Ascending aorta (tissue), 2 donors: ENCODE data around the gene DPH6. TPM values are rescaled to one million over a fixed set of nuclear protein-coding genes. Genes with fewer than 3 reads are reported as not detected.
A peak's percentile ranks its signal among the peaks of the same experiment; 100 is the strongest.

Experiments used
- DNase-seq, 2 donors: peaks; one replicate each; pipeline ENCODE4 v3.0.0-alpha.2; 2019; ENCODE audit warnings: low spot score in 2 of 2
- H3K27ac ChIP-seq, 2 donors: fragments of 200-600 bp; sonication (generic); one replicate each; pipeline ENCODE4 v1.5.1; 2016 to 2017; ENCODE audit warnings: mild to moderate bottlenecking in 1 of 2
- H3K27me3 ChIP-seq: fragments of 200-600 bp; sonication (generic); one replicate; pipeline ENCODE4 v1.5.1; 2017
- H3K36me3 ChIP-seq, 2 donors: fragments of 200-600 bp; sonication (generic); one replicate each; pipeline ENCODE4 v1.5.1; 2016
- H3K4me1 ChIP-seq, 2 donors: fragments of 200-600 bp; sonication (generic); one replicate each; pipeline ENCODE4 v1.5.1; 2016 to 2017; ENCODE audit warnings: mild to moderate bottlenecking in 1 of 2
- H3K4me3 ChIP-seq, 2 donors: fragments of 200-600 bp; sonication (generic); one replicate each; pipeline ENCODE4 v1.5.1; 2016 to 2017; ENCODE audit warnings: mild to moderate bottlenecking in 1 of 2
- H3K9me3 ChIP-seq, 2 donors: fragments of 200-600 bp; sonication (generic); one replicate each; pipeline ENCODE4 v1.5.1; 2016
- CTCF ChIP-seq, 3 experiments: fragments of 200-600 bp in 2 of 3; fragments of 450-650 bp in 1 of 3; sonication (generic) in 2 of 3; IDR thresholded peaks; one replicate each; pipeline ENCODE4 v1.5.1; 2016 to 2019; ENCODE audit warnings: antibody characterized with exemption in 3 of 3, mild to moderate bottlenecking in 1 of 3, moderate library complexity in 1 of 3
- intact Hi-C: fragments of 100-400 bp; cut with DNase I; formaldehyde crosslinking; loops from one replicate; pipeline ENCODE4 v1.15.1; 2023
- total RNA-seq: library from RNA; depleted of rRNA; stranded (reverse); fragments of >200 nt; gene quantifications from one replicate; pipeline ENCODE4 v1.1.0, GENCODE V29; 2016

Gene DPH6
- total RNA-seq, 1 donor from 2014 or later = 9.0 TPM

GRCh38 chr15:35455201-35455600 is 90.8 kb downstream of the DPH6 start:
- no peaks in the 10 kb centered on the region for H3K9me3 ChIP-seq
- intact Hi-C loops = no loop called here
- H3K4me1 ChIP-seq = no peaks in the 10 kb centered on the region
- no peak overlapping the region for H3K27ac ChIP-seq
- no peak for DNase-seq
- no peak for TF ChIP-seq CTCF (IDR thresholded peaks at IDR 0.05)
- no peaks in the 10 kb centered on the region for H3K27me3 ChIP-seq
- H3K4me3 ChIP-seq = no peak overlapping the region
- H3K36me3 ChIP-seq = no peaks in the 10 kb centered on the region

GRCh38 chr15:35450492-35450891 is 95.5 kb downstream of the DPH6 start:
- no peaks in the 10 kb centered on the region for H3K4me1 ChIP-seq
- TF ChIP-seq CTCF (IDR thresholded peaks at IDR 0.05) = no peak
- no peak overlapping the region for H3K4me3 ChIP-seq
- H3K36me3 ChIP-seq = no peaks in the 10 kb centered on the region
- no peaks in the 10 kb centered on the region for H3K27me3 ChIP-seq
- H3K9me3 ChIP-seq = no peaks in the 10 kb centered on the region
- DNase-seq = no peak
- H3K27ac ChIP-seq = no peak overlapping the region
- intact Hi-C loops = no loop called here

GRCh38 chr15:35448294-35448693 is 97.7 kb downstream of the DPH6 start:
- intact Hi-C loops = no loop called here

GRCh38 chr15:35445891-35446290 is 100.1 kb downstream of the DPH6 start:
- H3K4me3 ChIP-seq = no peak overlapping the region
- no peak for TF ChIP-seq CTCF (IDR thresholded peaks at IDR 0.05)
- H3K27ac ChIP-seq = no peak overlapping the region
- DNase-seq = no peak
- no peaks in the 10 kb centered on the region for H3K9me3 ChIP-seq
- no peaks in the 10 kb centered on the region for H3K27me3 ChIP-seq
- no peaks in the 10 kb centered on the region for H3K36me3 ChIP-seq
- intact Hi-C loops = loop anchor here (2.0 kb wide), 1 partner anchor 157 kb away; no protein-coding TSS in a partner anchor
- H3K4me1 ChIP-seq = no peaks in the 10 kb centered on the region

More at GRCh38 chr15:35448294-35448693, 97.7 kb downstream of the DPH6 start:
- TF ChIP-seq CTCF (IDR thresholded peaks at IDR 0.05) = no peak
- H3K27ac ChIP-seq = no peak overlapping the region
- no peaks in the 10 kb centered on the region for H3K36me3 ChIP-seq
- no peaks in the 10 kb centered on the region for H3K4me1 ChIP-seq
- DNase-seq = no peak
- H3K27me3 ChIP-seq = no peaks in the 10 kb centered on the region
- no peaks in the 10 kb centered on the region for H3K9me3 ChIP-seq
- no peak overlapping the region for H3K4me3 ChIP-seq

GRCh38 chr15:35444557-35445204 is 101.3 kb downstream of the DPH6 start:
- H3K4me1 ChIP-seq = peaks cover 0 to 6% of the 10 kb centered on the region in 2 donors
- H3K27ac ChIP-seq = no peak overlapping the region
- peak; percentile 15 to 68 (median 49) for TF ChIP-seq CTCF (IDR thresholded peaks at IDR 0.05)
- H3K27me3 ChIP-seq = no peaks in the 10 kb centered on the region
- intact Hi-C loops = loop anchor here (2.0 kb wide), 1 partner anchor 156 kb away; no protein-coding TSS in a partner anchor
- no peaks in the 10 kb centered on the region for H3K9me3 ChIP-seq
- no peak overlapping the region for H3K4me3 ChIP-seq
- H3K36me3 ChIP-seq = no peaks in the 10 kb centered on the region
- DNase-seq = no peak
